ENCODE results near the gene ZNF444.
"Not testable (repeated sequence)": the region's sequence is repeated elsewhere in the genome, so short reads cannot be mapped to it uniquely, and the experiment has no call there.

The ZNF444 gene

DNA sequence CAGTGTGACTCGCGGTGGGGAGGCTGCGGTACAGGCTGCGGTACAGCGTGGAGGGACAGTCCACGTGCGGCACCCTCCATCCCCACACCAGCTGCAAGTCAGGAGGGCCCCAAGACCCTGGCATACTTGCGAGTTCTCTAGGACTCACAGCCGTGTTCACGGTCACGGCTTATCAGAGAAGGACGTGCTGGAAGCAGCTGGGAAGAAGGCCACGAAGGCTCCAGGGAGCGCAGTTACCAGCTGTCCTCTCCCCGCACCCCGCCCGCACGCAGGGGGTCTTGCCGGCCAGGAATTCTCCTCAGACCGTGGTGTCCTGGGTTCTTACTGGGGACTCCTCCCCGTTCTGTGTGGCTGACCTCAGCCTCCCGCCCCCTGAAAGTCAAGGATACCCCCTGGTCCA, 6.2 kb downstream of the ZNF444 start:
- no peak for DNase-seq (ENCODE audit: low read depth)
- no peak overlapping the region for H3K4me3 ChIP-seq (ENCODE audit: low read length)
- TF ChIP-seq, protein P1, sequence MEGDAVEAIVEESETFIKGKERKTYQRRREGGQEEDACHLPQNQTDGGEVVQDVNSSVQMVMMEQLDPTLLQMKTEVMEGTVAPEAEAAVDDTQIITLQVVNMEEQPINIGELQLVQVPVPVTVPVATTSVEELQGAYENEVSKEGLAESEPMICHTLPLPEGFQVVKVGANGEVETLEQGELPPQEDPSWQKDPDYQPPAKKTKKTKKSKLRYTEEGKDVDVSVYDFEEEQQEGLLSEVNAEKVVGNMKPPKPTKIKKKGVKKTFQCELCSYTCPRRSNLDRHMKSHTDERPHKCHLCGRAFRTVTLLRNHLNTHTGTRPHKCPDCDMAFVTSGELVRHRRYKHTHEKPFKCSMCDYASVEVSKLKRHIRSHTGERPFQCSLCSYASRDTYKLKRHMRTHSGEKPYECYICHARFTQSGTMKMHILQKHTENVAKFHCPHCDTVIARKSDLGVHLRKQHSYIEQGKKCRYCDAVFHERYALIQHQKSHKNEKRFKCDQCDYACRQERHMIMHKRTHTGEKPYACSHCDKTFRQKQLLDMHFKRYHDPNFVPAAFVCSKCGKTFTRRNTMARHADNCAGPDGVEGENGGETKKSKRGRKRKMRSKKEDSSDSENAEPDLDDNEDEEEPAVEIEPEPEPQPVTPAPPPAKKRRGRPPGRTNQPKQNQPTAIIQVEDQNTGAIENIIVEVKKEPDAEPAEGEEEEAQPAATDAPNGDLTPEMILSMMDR (conservative IDR thresholded peaks at IDR 0.05; ENCODE audit: low read length), result no peak

DNA sequence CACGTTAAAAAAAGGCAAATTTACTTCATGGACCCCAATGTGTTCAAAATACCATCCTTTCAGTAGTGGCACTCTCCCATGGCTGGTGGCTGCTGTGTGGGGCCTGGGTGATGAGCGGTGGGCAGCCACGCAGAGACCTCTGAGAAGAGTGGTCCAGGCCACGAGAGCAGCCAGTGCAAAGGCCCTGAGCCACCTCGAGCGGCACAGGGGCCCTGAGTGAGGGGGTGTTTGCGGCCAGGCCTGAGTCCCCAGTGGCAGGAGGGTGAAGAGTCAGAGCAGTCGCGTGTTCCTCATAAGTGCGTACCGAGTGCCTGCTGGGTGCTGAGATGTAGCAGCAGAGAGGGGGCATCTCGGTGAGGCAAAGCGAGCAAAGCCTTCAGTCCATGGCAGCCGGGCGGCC, 7.0 kb downstream of the ZNF444 start:
- H3K4me3 ChIP-seq (ENCODE audit: low read length), result no peak overlapping the region
- TF ChIP-seq, protein P1 (conservative IDR thresholded peaks at IDR 0.05; ENCODE audit: low read length), result no peak
- no peak for DNase-seq (ENCODE audit: low read depth)

DNA sequence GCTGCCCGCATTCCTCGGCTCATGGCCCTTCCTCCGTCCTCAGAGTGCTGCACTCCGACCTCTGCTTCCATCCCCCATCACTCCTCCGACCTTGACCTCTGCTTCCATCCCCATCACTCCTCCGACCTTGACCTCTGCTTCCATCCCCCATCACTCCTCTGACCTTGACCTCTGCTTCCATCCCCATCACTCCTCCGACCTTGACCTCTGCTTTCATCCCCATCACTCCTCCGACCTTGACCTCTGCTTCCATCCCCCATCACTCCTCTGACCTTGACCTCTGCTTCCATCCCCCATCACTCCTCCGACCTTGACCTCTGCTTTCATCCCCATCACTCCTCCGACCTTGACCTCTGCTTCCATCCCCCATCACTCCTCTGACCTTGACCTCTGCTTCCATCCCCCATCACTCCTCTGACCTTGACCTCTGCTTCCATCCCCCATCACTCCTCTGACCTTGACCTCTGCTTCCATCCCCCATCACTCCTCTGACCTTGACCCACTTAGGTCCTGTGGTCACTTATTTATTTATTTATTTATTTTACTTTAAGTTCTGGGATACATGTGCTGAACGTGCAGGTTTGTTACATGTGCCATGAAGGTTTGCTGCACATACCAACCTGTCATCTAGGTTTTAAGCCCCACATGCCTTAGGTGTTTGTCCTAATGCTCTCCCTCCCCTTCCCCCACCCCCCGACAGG, 8.0 kb downstream of the ZNF444 start:
- not testable (repeated sequence) for H3K4me3 ChIP-seq (ENCODE audit: low read length)

DNA sequence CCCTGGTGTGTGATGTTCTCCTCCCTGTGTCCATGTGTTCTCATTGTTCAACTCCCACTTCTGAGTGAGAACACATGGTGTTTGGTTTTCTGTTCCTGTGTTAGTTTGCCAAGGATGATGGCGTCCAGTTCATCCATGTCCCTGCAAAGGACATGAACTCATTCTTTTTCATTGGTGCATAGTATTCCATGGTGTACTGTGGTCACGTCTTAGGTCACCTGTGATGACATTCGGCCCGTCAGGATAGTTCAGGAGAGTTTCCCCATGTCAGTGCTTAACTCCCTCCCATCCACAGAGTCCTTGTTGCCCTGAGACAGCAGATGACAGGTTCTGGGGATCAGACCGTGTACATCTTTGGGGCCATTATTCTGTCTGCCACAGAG, 8.6 kb downstream of the ZNF444 start:
- TF ChIP-seq, protein P1 (conservative IDR thresholded peaks at IDR 0.05; ENCODE audit: low read length), result no peak
- no peak overlapping the region for H3K4me3 ChIP-seq (ENCODE audit: low read length)
- no peak for DNase-seq (ENCODE audit: low read depth)

More for the DNA sequence above, 8.0 kb downstream of the ZNF444 start:
- not testable (repeated sequence) for DNase-seq (ENCODE audit: low read depth)

DNA sequence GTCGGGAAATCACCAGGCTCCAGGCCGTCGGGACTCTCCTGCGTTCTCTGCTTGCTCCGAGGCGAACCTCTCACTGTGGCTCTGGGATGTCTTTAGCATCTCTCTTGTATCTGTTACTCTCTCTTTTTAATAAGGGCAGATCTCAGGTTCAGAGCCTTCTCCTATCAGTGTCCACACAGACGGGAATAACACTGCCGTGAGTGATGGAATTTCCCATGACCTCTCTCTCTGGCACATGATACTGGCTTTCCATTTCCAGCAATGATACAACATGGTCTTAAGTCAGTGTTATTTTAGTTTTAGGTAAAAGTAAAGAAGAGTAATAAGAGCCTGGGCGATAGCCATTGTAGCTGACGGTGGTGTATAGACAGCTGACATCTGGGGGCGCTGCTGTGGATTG, 9.3 kb downstream of the ZNF444 start:
- no peak for DNase-seq (ENCODE audit: low read depth)
- H3K4me3 ChIP-seq (ENCODE audit: low read length), result no peak overlapping the region
- TF ChIP-seq, protein P1 (conservative IDR thresholded peaks at IDR 0.05; ENCODE audit: low read length), result no peak

DNA sequence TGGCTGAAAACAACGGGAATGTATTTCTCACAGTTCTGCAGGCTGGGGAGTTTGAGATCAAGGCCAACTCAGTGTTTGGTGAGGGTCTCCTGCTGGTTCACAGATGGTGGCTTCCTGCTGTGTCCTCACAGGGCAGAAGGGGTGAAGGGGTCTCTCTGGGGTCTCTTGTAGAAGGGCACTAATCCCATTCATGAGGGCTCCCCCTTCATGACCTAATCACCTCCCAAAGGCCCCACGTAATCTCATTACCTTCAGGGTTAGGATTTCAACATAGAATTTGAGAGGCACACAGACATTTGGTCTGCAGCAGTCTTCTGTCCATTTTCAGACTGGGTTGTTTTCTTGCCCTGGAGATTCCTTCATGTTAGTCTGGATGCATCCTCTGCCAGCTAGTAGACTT, 11.6 kb downstream of the ZNF444 start:
- no peak overlapping the region for H3K4me3 ChIP-seq (ENCODE audit: low read length)
- TF ChIP-seq, protein P1 (conservative IDR thresholded peaks at IDR 0.05; ENCODE audit: low read length), result no peak
- no peak for DNase-seq (ENCODE audit: low read depth)

DNA sequence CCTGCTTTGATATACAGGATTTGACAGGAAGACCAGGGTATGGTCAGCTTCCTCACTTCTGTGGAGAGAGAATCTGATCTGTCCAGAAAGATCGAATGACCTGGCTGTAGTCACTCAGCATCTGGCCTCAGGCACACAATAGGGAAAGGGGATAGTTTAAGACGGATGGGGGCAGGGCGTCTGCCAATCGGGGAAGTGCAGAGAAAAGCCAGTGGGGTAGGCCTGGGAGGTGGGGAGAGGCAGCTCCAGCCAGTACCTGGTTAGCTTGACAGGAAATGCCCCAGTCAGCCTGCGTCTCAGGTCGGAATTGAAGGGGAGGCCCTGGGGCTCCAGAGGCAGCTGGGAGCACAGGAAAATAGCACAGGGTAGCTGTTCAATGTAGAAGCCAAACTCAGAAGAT, 12.4 kb downstream of the ZNF444 start:
- H3K4me3 ChIP-seq (ENCODE audit: low read length), result no peak overlapping the region
- no peak for DNase-seq (ENCODE audit: low read depth)
- TF ChIP-seq, protein P1 (conservative IDR thresholded peaks at IDR 0.05; ENCODE audit: low read length), result no peak
